Suppressor macrophage (primary cell): ENCODE results near the gene SHH.

Experiments
- DNase-seq, 4 experiments: peaks; one replicate each; pipeline ENCODE4 v3.0.0-alpha.2; 2020 to 2022

Gene SHH

GRCh38 chr7:155804897-155805825 lies 7.1 kb downstream of the SHH start:
- peak; percentile 37 to 82 (median 45) for DNase-seq

- DNase-seq = no peak
Measured at GRCh38 chr7:155804431-155804831, 7.8 kb downstream of the SHH start.

- DNase-seq = peak in 2 of 4 experiments; percentile 30 to 45
Measured at GRCh38 chr7:155803418-155804376, 8.6 kb downstream of the SHH start.

GRCh38 chr7:155802906-155803417 lies 9.3 kb downstream of the SHH start:
- DNase-seq = no peak

- no peak for DNase-seq
Measured at GRCh38 chr7:155802291-155802690, 10.0 kb downstream of the SHH start.

GRCh38 chr7:155800741-155801267 lies 11.5 kb downstream of the SHH start:
- DNase-seq = no peak

- no peak for DNase-seq
Measured at GRCh38 chr7:155800301-155800700, 12.0 kb downstream of the SHH start.

GRCh38 chr7:155799514-155799913 lies 12.7 kb downstream of the SHH start:
- DNase-seq = peak in 2 of 4 experiments; percentile 13 to 16

GRCh38 chr7:155798673-155799439 lies 13.4 kb downstream of the SHH start:
- DNase-seq = peak in 2 of 4 experiments; percentile 27 to 30

GRCh38 chr7:155797262-155798250 lies 14.7 kb downstream of the SHH start:
- DNase-seq = no peak

- peak; percentile 29 to 74 (median 58) for DNase-seq
Measured at GRCh38 chr7:155796381-155797261, 15.6 kb downstream of the SHH start.

GRCh38 chr7:155795951-155796350 lies 16.3 kb downstream of the SHH start:
- no peak for DNase-seq

- no peak for DNase-seq
Measured at GRCh38 chr7:155795401-155795800, 16.9 kb downstream of the SHH start.

GRCh38 chr7:155794196-155794595 lies 18.1 kb downstream of the SHH start:
- DNase-seq = no peak

- DNase-seq = no peak
Measured at GRCh38 chr7:155793720-155794119, 18.5 kb downstream of the SHH start.

- no peak for DNase-seq
Measured at GRCh38 chr7:155792999-155793560, 19.2 kb downstream of the SHH start.

GRCh38 chr7:155792315-155792960 lies 19.8 kb downstream of the SHH start:
- DNase-seq = no peak

GRCh38 chr7:155791836-155792235 lies 20.4 kb downstream of the SHH start:
- DNase-seq = no peak
